ENCODE results near the gene AXDND1. TPM values are rescaled to one million over a fixed set of nuclear protein-coding genes. Genes with fewer than 3 reads are reported as not detected.
"Not testable (repeated sequence)": the region's sequence is repeated elsewhere in the genome, so short reads cannot be mapped to it uniquely, and the experiment has no call there.

The AXDND1 gene
- total RNA-seq, 8 experiments from 2014 or later: 0.27 to 2.6 (median 1.5) TPM

GRCh38 chr1:179340918-179341317, 24.9 kb upstream of the AXDND1 start:
- in situ Hi-C loops (cut with MboI; ENCODE audit: low pct_unique_long_range_greater_than_20kb in 2 of 9, low sequenced_read_pairs in 9 of 9, unreplicated experiment in 9 of 9): no loop called here
- H3K4me3 ChIP-seq: no peak overlapping the region
- 88 to 100% (median 98%) methylated on average over 1 to 5 of the region's 5 CpGs; no CpG with 5 or more reads in 1 of the 10 experiments for WGBS, 10 experiments
- ATAC-seq (replicated peaks in 6 of 8): no peak
- H3K4me1 ChIP-seq (replicated peaks in 1 of 2): no peaks in the 10 kb centered on the region
- no peak overlapping the region for H3K27ac ChIP-seq

DNA sequence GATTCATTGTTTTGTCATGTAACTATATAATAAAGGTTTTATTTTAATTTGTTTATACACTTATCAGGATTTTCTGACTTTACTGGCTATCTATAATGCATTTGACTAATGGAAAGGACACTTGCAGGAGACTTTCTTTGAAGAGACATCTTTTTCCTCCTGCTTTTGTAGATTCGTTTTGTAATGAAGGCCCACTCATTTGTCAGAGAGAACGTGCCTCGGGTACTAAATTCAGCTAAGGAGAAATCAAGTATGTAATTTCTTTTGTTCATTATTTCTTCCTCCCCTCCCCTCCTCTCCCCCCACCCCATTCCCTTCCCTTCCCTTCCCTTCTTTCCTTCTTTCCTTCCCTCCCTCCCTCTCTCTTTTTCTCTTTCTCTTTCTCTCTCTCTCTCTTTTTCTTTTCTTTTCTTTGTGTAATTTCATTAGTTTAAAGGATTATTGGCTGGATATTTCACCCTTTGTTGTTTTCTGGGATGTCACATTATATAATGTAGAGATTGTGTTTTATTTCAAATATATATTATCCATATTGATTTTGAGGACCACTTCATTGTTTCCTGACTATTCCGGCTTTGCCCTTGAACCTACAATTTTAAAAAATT, 23.7 kb upstream of the AXDND1 start:
- in situ Hi-C loops (cut with MboI; ENCODE audit: low pct_unique_long_range_greater_than_20kb in 2 of 9, low sequenced_read_pairs in 9 of 9, unreplicated experiment in 9 of 9): no loop called here
- ATAC-seq (replicated peaks in 6 of 8): no peak
- 64 to 100% (median 83%) methylated on average over 1 to 4 of the region's 4 CpGs for WGBS, 10 experiments
- Histone ChIP-seq H3K27ac (no peak overlapping the region), H3K4me3 (no peak overlapping the region), H3K4me1 (replicated peaks in 1 of 2) (no peaks in the 10 kb centered on the region)

DNA sequence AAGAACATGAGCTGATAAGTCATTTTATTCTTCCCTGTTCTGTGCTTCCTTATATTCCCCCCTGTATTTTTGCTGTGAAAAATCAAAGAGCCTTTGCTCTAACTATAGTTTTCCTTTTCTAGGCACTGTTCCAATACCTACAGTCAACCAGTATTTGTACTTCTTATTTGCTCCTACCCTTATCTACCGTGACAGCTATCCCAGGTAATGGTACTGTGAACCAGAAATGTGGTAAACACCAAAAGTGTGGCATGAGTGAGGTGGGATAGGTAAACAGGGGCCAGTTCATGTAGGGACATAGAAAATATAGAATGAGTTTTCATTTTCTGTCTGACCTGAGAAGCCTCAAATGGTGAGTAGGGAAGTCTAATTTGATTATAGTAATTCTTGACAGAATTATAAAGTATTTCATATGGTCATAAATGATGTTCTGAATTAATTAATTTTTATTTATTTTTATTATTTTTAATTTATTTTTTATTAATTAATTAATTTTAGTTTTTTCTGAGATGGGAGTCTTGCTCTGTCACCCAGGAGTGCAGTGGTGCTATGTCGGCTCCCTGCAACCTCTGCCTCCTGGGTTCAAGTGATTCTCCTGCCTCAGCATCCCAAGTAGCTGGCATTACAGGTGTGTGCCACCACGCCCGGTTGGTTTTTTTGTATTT, 22.9 kb upstream of the AXDND1 start:
- Histone ChIP-seq H3K4me1 (replicated peaks in 1 of 2) (no peaks in the 10 kb centered on the region), H3K4me3 (no peak overlapping the region), H3K27ac (no peak overlapping the region)
- WGBS, 10 experiments: 89 to 100% (median 95%) methylated on average over 2 to 4 of the region's 4 CpGs; no CpG with 5 or more reads in 2 of the 10 experiments
- in situ Hi-C loops (cut with MboI; ENCODE audit: low pct_unique_long_range_greater_than_20kb in 2 of 9, low sequenced_read_pairs in 9 of 9, unreplicated experiment in 9 of 9): no loop called here
- ATAC-seq (replicated peaks in 6 of 8): no peak

- in situ Hi-C loops (cut with MboI; ENCODE audit: low pct_unique_long_range_greater_than_20kb in 2 of 9, low sequenced_read_pairs in 9 of 9, unreplicated experiment in 9 of 9): loop anchor here in 8 of 9 experiments (25.0 kb wide), 4 partner anchors 114 to 814 kb away; partner anchors contain the start of genes TOR3A (in 5 of the 8) and ABL2 (in 1 of the 8)
- no peak overlapping the region for H3K27ac ChIP-seq
- no peak for ATAC-seq (replicated peaks in 6 of 8)
- WGBS, 10 experiments: 71 to 100% (median 93%) methylated on average over 1 to 3 of the region's 3 CpGs; no CpG with 5 or more reads in 3 of the 10 experiments
- no peak overlapping the region for H3K4me3 ChIP-seq
- no peaks in the 10 kb centered on the region for H3K4me1 ChIP-seq (replicated peaks in 1 of 2)
Measured at GRCh38 chr1:179351281-179351680, 14.5 kb upstream of the AXDND1 start.

- Histone ChIP-seq H3K4me1 (replicated peaks in 1 of 2) (no peaks in the 10 kb centered on the region), H3K27ac (no peak overlapping the region), H3K4me3 (no peak overlapping the region)
- peak in 2 of 8 experiments; percentile 60 to 65 for ATAC-seq (replicated peaks in 6 of 8)
- in situ Hi-C loops (cut with MboI; ENCODE audit: low pct_unique_long_range_greater_than_20kb in 2 of 9, low sequenced_read_pairs in 9 of 9, unreplicated experiment in 9 of 9): loop anchor here in 8 of 9 experiments (25.0 kb wide), 4 partner anchors 115 to 815 kb away; partner anchors contain the start of genes TOR3A (in 5 of the 8) and ABL2 (in 1 of the 8)
- 53 to 100% (median 94%) methylated on average over 1 to 2 of the region's 2 CpGs for WGBS, 10 experiments
Measured at GRCh38 chr1:179352236-179352635, 13.5 kb upstream of the AXDND1 start.

- WGBS, 10 experiments: 50 to 100% (median 97%) methylated on average over 1 to 5 of the region's 5 CpGs; no CpG with 5 or more reads in 1 of the 10 experiments
- H3K27ac ChIP-seq: no peak overlapping the region
- peak in 2 of 8 experiments; percentile 64 to 69 for ATAC-seq (replicated peaks in 6 of 8)
Measured at GRCh38 chr1:179353546-179353945, 12.2 kb upstream of the AXDND1 start.

GRCh38 chr1:179361631-179362030, 4.1 kb upstream of the AXDND1 start:
- in situ Hi-C loops (cut with MboI; ENCODE audit: low pct_unique_long_range_greater_than_20kb in 2 of 9, low sequenced_read_pairs in 9 of 9, unreplicated experiment in 9 of 9): loop anchor here in 8 of 9 experiments (10.0 to 25.0 kb wide), 5 partner anchors 124 to 824 kb away; partner anchors contain the start of genes TOR3A (in 5 of the 8) and ABL2 (in 1 of the 8)
- ATAC-seq (replicated peaks in 6 of 8); H3K4me1 ChIP-seq (replicated peaks in 1 of 2); H3K27ac ChIP-seq; H3K4me3 ChIP-seq: not testable (repeated sequence)
- 33 to 100% (median 86%) methylated on average over 1 to 2 of the region's 2 CpGs; no CpG with 5 or more reads in 6 of the 10 experiments for WGBS, 10 experiments

More at GRCh38 chr1:179353546-179353945, 12.2 kb upstream of the AXDND1 start:
- in situ Hi-C loops (cut with MboI; ENCODE audit: low pct_unique_long_range_greater_than_20kb in 2 of 9, low sequenced_read_pairs in 9 of 9, unreplicated experiment in 9 of 9): loop anchor here in 8 of 9 experiments (25.0 kb wide), 4 partner anchors 116 to 816 kb away; partner anchors contain the start of genes TOR3A (in 5 of the 8) and ABL2 (in 1 of the 8)
- H3K4me1 ChIP-seq (replicated peaks in 1 of 2): no peaks in the 10 kb centered on the region
- no peak overlapping the region for H3K4me3 ChIP-seq

- Histone ChIP-seq H3K4me3 (peak overlapping the region; percentile 47 to 61 (median 51)), H3K27ac (peak overlapping the region; percentile 93 to 96), H3K4me1 (replicated peaks in 1 of 2) (peaks cover 3 to 5% of the 10 kb centered on the region in 2 donors)
- WGBS, 10 experiments: 4 to 44% (median 14%) methylated on average over 4 to 24 of the region's 28 CpGs
- ATAC-seq (replicated peaks in 6 of 8): peak in 5 of 8 experiments; percentile 24 to 51 (median 37)
- in situ Hi-C loops (cut with MboI; ENCODE audit: low pct_unique_long_range_greater_than_20kb in 2 of 9, low sequenced_read_pairs in 9 of 9, unreplicated experiment in 9 of 9): loop anchor here in 8 of 9 experiments (10.0 to 25.0 kb wide), 5 partner anchors 129 to 829 kb away; partner anchors contain the start of genes TOR3A (in 5 of the 8) and ABL2 (in 1 of the 8)
Measured at GRCh38 chr1:179366093-179366800, 476 bp downstream of the AXDND1 start.

- in situ Hi-C loops (cut with MboI; ENCODE audit: low pct_unique_long_range_greater_than_20kb in 2 of 9, low sequenced_read_pairs in 9 of 9, unreplicated experiment in 9 of 9): loop anchor here in 8 of 9 experiments (10.0 to 25.0 kb wide), 5 partner anchors 133 to 833 kb away; partner anchors contain the start of genes TOR3A (in 5 of the 8) and ABL2 (in 1 of the 8)
- Histone ChIP-seq H3K4me3 (no peak overlapping the region), H3K4me1 (replicated peaks in 1 of 2) (peaks cover 3 to 5% of the 10 kb centered on the region in 2 donors), H3K27ac (no peak overlapping the region)
- ATAC-seq (replicated peaks in 6 of 8): peak in 7 of 8 experiments; percentile 9 to 31 (median 23)
- 0 to 25% (median 5%) methylated on average over 2 to 4 of the region's 4 CpGs for WGBS, 10 experiments
Measured at GRCh38 chr1:179369751-179370341, 4.1 kb downstream of the AXDND1 start.

DNA sequence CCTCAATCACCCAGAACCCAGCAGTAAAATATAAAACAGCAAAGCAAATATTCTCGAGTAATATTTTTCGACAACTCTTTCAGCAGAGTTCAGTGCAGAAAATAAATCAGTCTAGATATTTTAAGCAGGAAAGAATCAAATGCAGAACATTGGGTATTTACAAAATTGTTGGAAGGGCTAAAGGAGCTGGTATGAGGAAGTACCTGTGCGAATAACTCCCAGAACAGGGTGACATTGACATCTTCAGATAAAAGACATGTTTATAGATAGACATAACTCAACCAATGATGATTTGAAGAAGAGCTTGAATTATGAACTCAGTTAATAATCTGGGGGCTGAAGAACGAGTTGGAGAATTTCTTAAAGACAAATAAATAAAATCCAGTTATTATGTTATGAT, 6.4 kb downstream of the AXDND1 start:
- Histone ChIP-seq H3K4me3 (no peak overlapping the region), H3K4me1 (replicated peaks in 1 of 2) (no peaks in the 10 kb centered on the region), H3K27ac (no peak overlapping the region)
- WGBS, 10 experiments: 37 to 97% (median 78%) methylated on average over 2 to 4 of the region's 4 CpGs
- in situ Hi-C loops (cut with MboI; ENCODE audit: low pct_unique_long_range_greater_than_20kb in 2 of 9, low sequenced_read_pairs in 9 of 9, unreplicated experiment in 9 of 9): loop anchor here in 8 of 9 experiments (25.0 kb wide), 4 partner anchors 135 to 835 kb away; partner anchors contain the start of genes TOR3A (in 5 of the 8) and ABL2 (in 1 of the 8)
- no peak for ATAC-seq (replicated peaks in 6 of 8)

DNA sequence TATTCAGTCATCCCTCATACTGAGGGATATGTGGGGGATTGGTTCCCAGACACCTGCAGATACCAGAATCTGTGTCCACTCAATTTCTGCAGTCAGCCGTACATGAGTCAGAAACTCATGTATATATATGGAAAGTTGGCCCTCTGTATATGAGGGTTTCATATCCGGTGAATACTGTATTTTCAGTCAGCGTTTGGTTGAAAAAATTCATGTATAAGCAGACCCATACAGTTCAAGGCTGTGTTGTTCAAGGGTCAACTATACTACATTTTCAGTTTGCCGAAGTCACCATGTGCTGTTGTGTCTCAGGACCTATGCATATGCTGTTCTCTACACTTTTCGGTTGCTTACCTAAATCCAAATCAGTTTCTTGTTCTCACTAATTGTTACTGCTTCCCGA, 10.5 kb downstream of the AXDND1 start:
- in situ Hi-C loops (cut with MboI; ENCODE audit: low pct_unique_long_range_greater_than_20kb in 2 of 9, low sequenced_read_pairs in 9 of 9, unreplicated experiment in 9 of 9): loop anchor here in 1 of 9 experiments (25.0 kb wide), 1 partner anchor 839 kb away; no protein-coding TSS in a partner anchor
- Histone ChIP-seq H3K27ac (no peak overlapping the region), H3K4me3 (no peak overlapping the region), H3K4me1 (replicated peaks in 1 of 2) (no peaks in the 10 kb centered on the region)
- ATAC-seq (replicated peaks in 6 of 8): no peak
- WGBS, 10 experiments: 57 to 100% (median 87%) methylated on average over 1 to 6 of the region's 6 CpGs

- H3K4me1 ChIP-seq (replicated peaks in 1 of 2): no peaks in the 10 kb centered on the region
- H3K4me3 ChIP-seq: no peak overlapping the region
- H3K27ac ChIP-seq: no peak overlapping the region
- in situ Hi-C loops (cut with MboI; ENCODE audit: low pct_unique_long_range_greater_than_20kb in 2 of 9, low sequenced_read_pairs in 9 of 9, unreplicated experiment in 9 of 9): loop anchor here in 1 of 9 experiments (25.0 kb wide), 1 partner anchor 843 kb away; no protein-coding TSS in a partner anchor
- no peak for ATAC-seq (replicated peaks in 6 of 8)
Measured at GRCh38 chr1:179380299-179380698, 14.5 kb downstream of the AXDND1 start.
